GM12878 (cell line): ENCODE measurements around the gene SFSWAP. TPM values are rescaled to one million over a fixed set of nuclear protein-coding genes. Genes with fewer than 3 reads are reported as not detected.

Experiments used
- EZH2 ChIP-seq: IDR thresholded peaks from 2 replicates; pipeline ENCODE4 v1.6.1; 2012; ENCODE audit warnings: low read depth, mild to moderate bottlenecking, control low read depth, inconsistent platforms, low read length, borderline replicate concordance; ENCODE audit not compliant: control insufficient read depth
- HDAC2 ChIP-seq: fragments of 200-600 bp; sonication (generic); IDR thresholded peaks from 2 replicates; pipeline ENCODE4 v1.6.1; 2017
- NFIC ChIP-seq: IDR thresholded peaks from 2 replicates; pipeline ENCODE4 v1.6.1; 2012; ENCODE audit warnings: low read depth, mild to moderate bottlenecking, inconsistent platforms, low read length, moderate library complexity
- NRF1 ChIP-seq: conservative IDR thresholded peaks from 2 replicates; pipeline ENCODE4 v1.6.1; 2011; ENCODE audit warnings: mild to moderate bottlenecking, low read depth, low read length, improper control_type of control experiment
- WRNIP1 ChIP-seq: IDR thresholded peaks from 2 replicates; pipeline ENCODE4 v1.6.1; 2011; ENCODE audit warnings: low read depth, low read length, improper control_type of control experiment, borderline replicate concordance
- ZNF217 ChIP-seq: fragments of 450-650 bp; IDR thresholded peaks from 2 replicates; pipeline ENCODE4 v1.6.1; 2017; ENCODE audit warnings: antibody characterized with exemption, mild to moderate bottlenecking
- polyA plus RNA-seq, 11 experiments: library from polyadenylated mRNA; depleted of rRNA in 4 of 11; unstranded in 6 of 11; stranded (reverse) in 5 of 11; fragments of >200 nt; fragmentation: Nextera tagmentation in 4 of 11; fragmentation: Illumina TruSeq in 1 of 11; extraction: Ambion mirVana in 4 of 11; extraction: Trizol in 1 of 11; gene quantifications; 1 replicate in 1 of 11; 2 replicates in 10 of 11; pipeline versions ENCODE4 v1.2.1 to v1.2.3, GENCODE V29; 2011 to 2016; ENCODE audit warnings: inconsistent platforms in 2 of 11, missing spikeins in 2 of 11, low read depth in 1 of 11
- total RNA-seq, 4 experiments: library from RNA; depleted of rRNA in 3 of 4; stranded (reverse); fragments of >200 nt in 3 of 4; fragmentation: Illumina TruSeq in 1 of 4; extraction: Trizol in 1 of 4; gene quantifications; 2 replicates each; pipeline versions ENCODE4 v1.2.1 to v1.2.3, GENCODE V29; 2013 to 2021
- TF ChIP-seq, protein P1 (sequence below): fragments of 450-650 bp; IDR thresholded peaks from 2 replicates; pipeline ENCODE4 v1.6.1; 2018; ENCODE audit warnings: mild to moderate bottlenecking, low read depth, moderate library complexity; ENCODE audit not compliant: partially characterized antibody
- TF ChIP-seq, protein P2 (sequence below): IDR thresholded peaks from 2 replicates; pipeline ENCODE4 v1.6.1; 2012; ENCODE audit warnings: mild to moderate bottlenecking, low read depth, low read length
- TF ChIP-seq, protein P3 (sequence below): fragments of 450-650 bp; IDR thresholded peaks from 2 replicates; pipeline ENCODE4 v1.6.1; 2016; ENCODE audit warnings: mild to moderate bottlenecking

The SFSWAP gene
- total and polyA plus RNA-seq, 10 of the 15 experiments (the other 5 are each of a cell fraction or from before 2014, with no cell fraction given) = 1.8 to 48.6 (median 25.0) TPM

DNA sequence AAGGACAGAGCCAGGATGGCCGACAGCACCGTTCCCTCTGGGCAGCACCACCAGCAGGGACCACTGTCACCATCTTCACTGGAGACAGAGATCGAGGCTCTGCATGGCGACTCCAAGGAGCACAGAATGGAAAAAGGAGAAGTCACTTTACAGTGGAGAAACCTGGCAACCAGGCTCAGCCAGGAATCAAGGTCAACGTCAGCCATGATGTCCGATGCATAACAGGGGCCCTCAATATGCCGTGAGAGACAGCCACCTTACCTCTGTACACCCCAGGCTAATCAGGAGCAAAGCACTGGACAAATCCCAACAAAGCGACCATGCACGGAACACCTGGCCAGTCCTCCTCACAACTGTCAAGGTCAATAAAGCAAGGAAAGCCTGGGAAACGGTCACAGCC, 20.6 kb upstream of the SFSWAP start (continued):
- TF ChIP-seq, protein P1, sequence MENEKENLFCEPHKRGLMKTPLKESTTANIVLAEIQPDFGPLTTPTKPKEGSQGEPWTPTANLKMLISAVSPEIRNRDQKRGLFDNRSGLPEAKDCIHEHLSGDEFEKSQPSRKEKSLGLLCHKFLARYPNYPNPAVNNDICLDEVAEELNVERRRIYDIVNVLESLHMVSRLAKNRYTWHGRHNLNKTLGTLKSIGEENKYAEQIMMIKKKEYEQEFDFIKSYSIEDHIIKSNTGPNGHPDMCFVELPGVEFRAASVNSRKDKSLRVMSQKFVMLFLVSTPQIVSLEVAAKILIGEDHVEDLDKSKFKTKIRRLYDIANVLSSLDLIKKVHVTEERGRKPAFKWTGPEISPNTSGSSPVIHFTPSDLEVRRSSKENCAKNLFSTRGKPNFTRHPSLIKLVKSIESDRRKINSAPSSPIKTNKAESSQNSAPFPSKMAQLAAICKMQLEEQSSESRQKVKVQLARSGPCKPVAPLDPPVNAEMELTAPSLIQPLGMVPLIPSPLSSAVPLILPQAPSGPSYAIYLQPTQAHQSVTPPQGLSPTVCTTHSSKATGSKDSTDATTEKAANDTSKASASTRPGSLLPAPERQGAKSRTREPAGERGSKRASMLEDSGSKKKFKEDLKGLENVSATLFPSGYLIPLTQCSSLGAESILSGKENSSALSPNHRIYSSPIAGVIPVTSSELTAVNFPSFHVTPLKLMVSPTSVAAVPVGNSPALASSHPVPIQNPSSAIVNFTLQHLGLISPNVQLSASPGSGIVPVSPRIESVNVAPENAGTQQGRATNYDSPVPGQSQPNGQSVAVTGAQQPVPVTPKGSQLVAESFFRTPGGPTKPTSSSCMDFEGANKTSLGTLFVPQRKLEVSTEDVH = no peak
- TF ChIP-seq ZNF217 (no peak), HDAC2 (no peak), WRNIP1 (no peak), NRF1 (no peak), EZH2 (no peak), NFIC (no peak)
- TF ChIP-seq, protein P2, sequence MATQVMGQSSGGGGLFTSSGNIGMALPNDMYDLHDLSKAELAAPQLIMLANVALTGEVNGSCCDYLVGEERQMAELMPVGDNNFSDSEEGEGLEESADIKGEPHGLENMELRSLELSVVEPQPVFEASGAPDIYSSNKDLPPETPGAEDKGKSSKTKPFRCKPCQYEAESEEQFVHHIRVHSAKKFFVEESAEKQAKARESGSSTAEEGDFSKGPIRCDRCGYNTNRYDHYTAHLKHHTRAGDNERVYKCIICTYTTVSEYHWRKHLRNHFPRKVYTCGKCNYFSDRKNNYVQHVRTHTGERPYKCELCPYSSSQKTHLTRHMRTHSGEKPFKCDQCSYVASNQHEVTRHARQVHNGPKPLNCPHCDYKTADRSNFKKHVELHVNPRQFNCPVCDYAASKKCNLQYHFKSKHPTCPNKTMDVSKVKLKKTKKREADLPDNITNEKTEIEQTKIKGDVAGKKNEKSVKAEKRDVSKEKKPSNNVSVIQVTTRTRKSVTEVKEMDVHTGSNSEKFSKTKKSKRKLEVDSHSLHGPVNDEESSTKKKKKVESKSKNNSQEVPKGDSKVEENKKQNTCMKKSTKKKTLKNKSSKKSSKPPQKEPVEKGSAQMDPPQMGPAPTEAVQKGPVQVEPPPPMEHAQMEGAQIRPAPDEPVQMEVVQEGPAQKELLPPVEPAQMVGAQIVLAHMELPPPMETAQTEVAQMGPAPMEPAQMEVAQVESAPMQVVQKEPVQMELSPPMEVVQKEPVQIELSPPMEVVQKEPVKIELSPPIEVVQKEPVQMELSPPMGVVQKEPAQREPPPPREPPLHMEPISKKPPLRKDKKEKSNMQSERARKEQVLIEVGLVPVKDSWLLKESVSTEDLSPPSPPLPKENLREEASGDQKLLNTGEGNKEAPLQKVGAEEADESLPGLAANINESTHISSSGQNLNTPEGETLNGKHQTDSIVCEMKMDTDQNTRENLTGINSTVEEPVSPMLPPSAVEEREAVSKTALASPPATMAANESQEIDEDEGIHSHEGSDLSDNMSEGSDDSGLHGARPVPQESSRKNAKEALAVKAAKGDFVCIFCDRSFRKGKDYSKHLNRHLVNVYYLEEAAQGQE = no peak
- TF ChIP-seq, protein P3, sequence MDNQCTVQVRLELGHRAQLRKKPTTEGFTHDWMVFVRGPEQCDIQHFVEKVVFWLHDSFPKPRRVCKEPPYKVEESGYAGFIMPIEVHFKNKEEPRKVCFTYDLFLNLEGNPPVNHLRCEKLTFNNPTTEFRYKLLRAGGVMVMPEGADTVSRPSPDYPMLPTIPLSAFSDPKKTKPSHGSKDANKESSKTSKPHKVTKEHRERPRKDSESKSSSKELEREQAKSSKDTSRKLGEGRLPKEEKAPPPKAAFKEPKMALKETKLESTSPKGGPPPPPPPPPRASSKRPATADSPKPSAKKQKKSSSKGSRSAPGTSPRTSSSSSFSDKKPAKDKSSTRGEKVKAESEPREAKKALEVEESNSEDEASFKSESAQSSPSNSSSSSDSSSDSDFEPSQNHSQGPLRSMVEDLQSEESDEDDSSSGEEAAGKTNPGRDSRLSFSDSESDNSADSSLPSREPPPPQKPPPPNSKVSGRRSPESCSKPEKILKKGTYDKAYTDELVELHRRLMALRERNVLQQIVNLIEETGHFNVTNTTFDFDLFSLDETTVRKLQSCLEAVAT = no peak
